OCI-LY3 (cell line): Measurements from ENCODE around the gene RIOK2.

Source experiments
- EZH2phosphoT487 ChIP-seq: fragments of 200-600 bp; shearing (Covaris generic); IDR thresholded peaks from 2 replicates; pipeline ENCODE4 v1.6.1; 2018; ENCODE audit warnings: antibody characterized with exemption, mixed run types, low read depth
- TF ChIP-seq, protein P1 (sequence below): fragments of 200-600, 300-600 bp; sonication (generic); IDR thresholded peaks from 2 replicates; pipeline ENCODE4 v1.5.1; 2014; ENCODE audit warnings: antibody characterized with exemption, low read length, low read depth

DNA sequence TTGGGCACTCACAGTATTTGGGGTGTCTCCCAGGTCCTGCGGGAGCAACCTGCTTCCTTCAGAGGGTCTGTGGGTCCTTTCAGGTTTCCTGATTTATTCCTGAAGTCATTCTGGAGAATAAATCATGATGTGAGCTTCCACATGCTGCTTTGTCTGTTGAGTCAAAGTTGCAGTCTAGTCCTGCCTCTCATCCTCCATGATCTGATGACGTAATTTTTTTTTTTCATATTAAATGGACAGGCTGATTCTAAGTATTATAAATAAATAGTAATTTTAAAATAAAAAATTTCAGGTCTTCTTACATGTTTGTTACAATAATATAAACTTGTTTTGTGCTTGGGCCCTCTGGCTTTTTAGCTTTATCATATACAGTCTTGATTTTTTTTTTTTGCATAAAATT, 26.3 kb upstream of the RIOK2 start:
- TF ChIP-seq, protein P1, sequence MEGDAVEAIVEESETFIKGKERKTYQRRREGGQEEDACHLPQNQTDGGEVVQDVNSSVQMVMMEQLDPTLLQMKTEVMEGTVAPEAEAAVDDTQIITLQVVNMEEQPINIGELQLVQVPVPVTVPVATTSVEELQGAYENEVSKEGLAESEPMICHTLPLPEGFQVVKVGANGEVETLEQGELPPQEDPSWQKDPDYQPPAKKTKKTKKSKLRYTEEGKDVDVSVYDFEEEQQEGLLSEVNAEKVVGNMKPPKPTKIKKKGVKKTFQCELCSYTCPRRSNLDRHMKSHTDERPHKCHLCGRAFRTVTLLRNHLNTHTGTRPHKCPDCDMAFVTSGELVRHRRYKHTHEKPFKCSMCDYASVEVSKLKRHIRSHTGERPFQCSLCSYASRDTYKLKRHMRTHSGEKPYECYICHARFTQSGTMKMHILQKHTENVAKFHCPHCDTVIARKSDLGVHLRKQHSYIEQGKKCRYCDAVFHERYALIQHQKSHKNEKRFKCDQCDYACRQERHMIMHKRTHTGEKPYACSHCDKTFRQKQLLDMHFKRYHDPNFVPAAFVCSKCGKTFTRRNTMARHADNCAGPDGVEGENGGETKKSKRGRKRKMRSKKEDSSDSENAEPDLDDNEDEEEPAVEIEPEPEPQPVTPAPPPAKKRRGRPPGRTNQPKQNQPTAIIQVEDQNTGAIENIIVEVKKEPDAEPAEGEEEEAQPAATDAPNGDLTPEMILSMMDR: no peak
- no peak for TF ChIP-seq EZH2phosphoT487
